HEK293 (cell line): ENCODE data around the gene ZBTB20.

Source experiments
- CTCF ChIA-PET: fragments of 350-600 bp; formaldehyde crosslinking; extraction: SDS; loops from one replicate; lab custom pipeline; 2021; ENCODE audit warnings: antibody characterized with exemption; lab: Yijun Ruan, JAX
- POLR2A ChIA-PET: fragments of 300-600 bp; formaldehyde crosslinking; extraction: SDS; loops from one replicate; lab custom pipeline; 2020; ENCODE audit warnings: antibody characterized with exemption, inconsistent platforms; lab: Yijun Ruan, JAX
- H3K27ac ChIP-seq: fragments of 200-500 bp; sonication (Bioruptor generic); 2 replicates; pipeline ENCODE4 v1.5.1; 2014; ENCODE audit warnings: low read depth, low read length, control low read depth, inconsistent platforms; ENCODE audit errors: extremely low read depth
- H3K36me3 ChIP-seq, 2 experiments: fragments of 200-500 bp in 1 of 2; sonication (Bioruptor generic) in 1 of 2; 1 replicate in 1 of 2; 2 replicates in 1 of 2; pipeline ENCODE4 v1.5.1; 2014 to 2017; ENCODE audit warnings: inconsistent platforms in 2 of 2, low read length in 2 of 2; ENCODE audit not compliant: control insufficient read depth in 2 of 2, insufficient read depth in 1 of 2
- H3K4me1 ChIP-seq: fragments of 200-500 bp; sonication (Bioruptor generic); 2 replicates; pipeline ENCODE4 v1.5.1; 2014; ENCODE audit warnings: mild to moderate bottlenecking, low read length, inconsistent platforms; ENCODE audit not compliant: control insufficient read depth, insufficient read depth
- H3K4me3 ChIP-seq: 2 replicates; pipeline ENCODE4 v1.5.1; 2011; ENCODE audit warnings: low read depth, mild to moderate bottlenecking, control low read depth, low read length, moderate library complexity
- H3K9me3 ChIP-seq: fragments of 200-500 bp; sonication (Bioruptor generic); 2 replicates; pipeline ENCODE4 v1.5.1; 2014; ENCODE audit warnings: low read depth, low read length, inconsistent platforms; ENCODE audit not compliant: control insufficient read depth, insufficient read depth
- GLI4 ChIP-seq: fragments of 450-650 bp; formaldehyde crosslinking; IDR thresholded peaks from 2 replicates; pipeline ENCODE4 v1.5.1; 2016; ENCODE audit warnings: missing biosample characterization, missing genetic modification characterization
- KLF9 ChIP-seq: fragments of 450-650 bp; formaldehyde crosslinking; IDR thresholded peaks from 2 replicates; pipeline ENCODE4 v1.5.1; 2016; ENCODE audit warnings: missing biosample characterization, missing genetic modification characterization, low read depth
- SCRT1 ChIP-seq: fragments of 450-650 bp; formaldehyde crosslinking; IDR thresholded peaks from 2 replicates; pipeline ENCODE4 v1.5.1; 2016; ENCODE audit warnings: missing biosample characterization, missing genetic modification characterization, borderline replicate concordance
- YY1 ChIP-seq: fragments of 450-650 bp; formaldehyde crosslinking; IDR thresholded peaks from 2 replicates; pipeline ENCODE4 v1.5.1; 2018; ENCODE audit warnings: missing biosample characterization, missing genetic modification characterization
- ZBTB20 ChIP-seq: fragments of 450-650 bp; formaldehyde crosslinking; IDR thresholded peaks from 2 replicates; pipeline ENCODE4 v1.5.1; 2016; ENCODE audit warnings: missing biosample characterization, missing genetic modification characterization
- ZFP41 ChIP-seq: fragments of 450-650 bp; formaldehyde crosslinking; IDR thresholded peaks from 2 replicates; pipeline ENCODE4 v1.5.1; 2016; ENCODE audit warnings: missing biosample characterization, missing genetic modification characterization, borderline replicate concordance
- ZNF184 ChIP-seq: fragments of 450-650 bp; IDR thresholded peaks from 2 replicates; pipeline ENCODE4 v1.5.1; 2018; ENCODE audit warnings: missing biosample characterization, mild to moderate bottlenecking, missing genetic modification characterization
- ZNF19 ChIP-seq: fragments of 450-650 bp; formaldehyde crosslinking; IDR thresholded peaks from 2 replicates; pipeline ENCODE4; 2016; ENCODE audit warnings: missing biosample characterization, missing genetic modification characterization, low read depth
- ZNF561 ChIP-seq: fragments of 450-650 bp; IDR thresholded peaks from 2 replicates; pipeline ENCODE4 v1.5.1; 2018; ENCODE audit warnings: missing biosample characterization, missing genetic modification characterization, borderline replicate concordance
- ZNF645 ChIP-seq: fragments of 450-650 bp; formaldehyde crosslinking; IDR thresholded peaks from 2 replicates; pipeline ENCODE4; 2016; ENCODE audit warnings: missing biosample characterization, missing genetic modification characterization
- TF ChIP-seq, protein P1 (sequence below): fragments of 450-650 bp; formaldehyde crosslinking; IDR thresholded peaks from 2 replicates; pipeline ENCODE4 v1.5.1; 2016; ENCODE audit warnings: missing biosample characterization, missing genetic modification characterization
- TF ChIP-seq, protein P2 (sequence below): fragments of 450-650 bp; formaldehyde crosslinking; IDR thresholded peaks from 2 replicates; pipeline ENCODE4 v1.5.1; 2016; ENCODE audit warnings: missing biosample characterization, missing genetic modification characterization
- TF ChIP-seq, protein P3 (sequence below): fragments of 450-650 bp; formaldehyde crosslinking; IDR thresholded peaks from 2 replicates; pipeline ENCODE4 v1.5.0; 2017; ENCODE audit warnings: missing biosample characterization, missing genetic modification characterization, borderline replicate concordance
- TF ChIP-seq, protein P4 (sequence below): fragments of 450-650 bp; IDR thresholded peaks from 2 replicates; pipeline ENCODE4 v1.5.1; 2018; ENCODE audit warnings: missing biosample characterization, mild to moderate bottlenecking, missing genetic modification characterization

Gene ZBTB20

GRCh38 chr3:114451561-114452018, 695.5 kb downstream of the ZBTB20 start (continued):
- TF ChIP-seq ZFP41 (tag by site-specific recombination), result no peak

- Histone ChIP-seq H3K9me3 (no peaks in the 10 kb centered on the region), H3K4me1 (peaks cover 3% of the 10 kb centered on the region; the same call in 1 of the 2 replicates), H3K27ac (no peak overlapping the region), H3K4me3 (no peak overlapping the region), H3K36me3 (no peaks in the 10 kb centered on the region)
- TF ChIP-seq ZBTB20 (0 out of 2 replicates have a peak, but pooled peaks have one; percentile 23), ZNF561 (tag by site-specific recombination) (no peak)
- CTCF ChIA-PET, result interaction anchor here (1.1 kb wide), 1 partner anchor 31 kb away, joined by 3 read pairs; no protein-coding TSS in a partner anchor
- POLR2A ChIA-PET, result interaction anchor here (0.7 kb wide), 1 partner anchor 106 kb away, joined by 5 read pairs; no protein-coding TSS in a partner anchor
Measured at GRCh38 chr3:114451051-114451451, 696.0 kb downstream of the ZBTB20 start.

- H3K36me3 ChIP-seq, result no peaks in the 10 kb centered on the region
- ChIA-PET POLR2A (no interaction called here), CTCF (interaction anchor here (0.7 to 1.6 kb wide), 4 partner anchors 32 to 1252 kb away, joined by 3 read pairs; no protein-coding TSS in a partner anchor)
- peaks cover 3% of the 10 kb centered on the region; the same call in 1 of the 2 replicates for H3K4me1 ChIP-seq
- no peak overlapping the region for H3K27ac ChIP-seq
- no peaks in the 10 kb centered on the region for H3K9me3 ChIP-seq
- TF ChIP-seq GLI4 (tag by site-specific recombination) (no peak), ZNF645 (tag by site-specific recombination) (no peak), ZNF184 (tag by site-specific recombination) (no peak), ZNF19 (tag by site-specific recombination) (no peak), KLF9 (no peak), SCRT1 (no peak), YY1 (tag by site-specific recombination) (no peak)
- TF ChIP-seq, protein P1, sequence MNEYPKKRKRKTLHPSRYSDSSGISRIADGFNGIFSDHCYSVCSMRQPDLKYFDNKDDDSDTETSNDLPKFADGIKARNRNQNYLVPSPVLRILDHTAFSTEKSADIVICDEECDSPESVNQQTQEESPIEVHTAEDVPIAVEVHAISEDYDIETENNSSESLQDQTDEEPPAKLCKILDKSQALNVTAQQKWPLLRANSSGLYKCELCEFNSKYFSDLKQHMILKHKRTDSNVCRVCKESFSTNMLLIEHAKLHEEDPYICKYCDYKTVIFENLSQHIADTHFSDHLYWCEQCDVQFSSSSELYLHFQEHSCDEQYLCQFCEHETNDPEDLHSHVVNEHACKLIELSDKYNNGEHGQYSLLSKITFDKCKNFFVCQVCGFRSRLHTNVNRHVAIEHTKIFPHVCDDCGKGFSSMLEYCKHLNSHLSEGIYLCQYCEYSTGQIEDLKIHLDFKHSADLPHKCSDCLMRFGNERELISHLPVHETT (tag by site-specific recombination), result no peak
- TF ChIP-seq, protein P2, sequence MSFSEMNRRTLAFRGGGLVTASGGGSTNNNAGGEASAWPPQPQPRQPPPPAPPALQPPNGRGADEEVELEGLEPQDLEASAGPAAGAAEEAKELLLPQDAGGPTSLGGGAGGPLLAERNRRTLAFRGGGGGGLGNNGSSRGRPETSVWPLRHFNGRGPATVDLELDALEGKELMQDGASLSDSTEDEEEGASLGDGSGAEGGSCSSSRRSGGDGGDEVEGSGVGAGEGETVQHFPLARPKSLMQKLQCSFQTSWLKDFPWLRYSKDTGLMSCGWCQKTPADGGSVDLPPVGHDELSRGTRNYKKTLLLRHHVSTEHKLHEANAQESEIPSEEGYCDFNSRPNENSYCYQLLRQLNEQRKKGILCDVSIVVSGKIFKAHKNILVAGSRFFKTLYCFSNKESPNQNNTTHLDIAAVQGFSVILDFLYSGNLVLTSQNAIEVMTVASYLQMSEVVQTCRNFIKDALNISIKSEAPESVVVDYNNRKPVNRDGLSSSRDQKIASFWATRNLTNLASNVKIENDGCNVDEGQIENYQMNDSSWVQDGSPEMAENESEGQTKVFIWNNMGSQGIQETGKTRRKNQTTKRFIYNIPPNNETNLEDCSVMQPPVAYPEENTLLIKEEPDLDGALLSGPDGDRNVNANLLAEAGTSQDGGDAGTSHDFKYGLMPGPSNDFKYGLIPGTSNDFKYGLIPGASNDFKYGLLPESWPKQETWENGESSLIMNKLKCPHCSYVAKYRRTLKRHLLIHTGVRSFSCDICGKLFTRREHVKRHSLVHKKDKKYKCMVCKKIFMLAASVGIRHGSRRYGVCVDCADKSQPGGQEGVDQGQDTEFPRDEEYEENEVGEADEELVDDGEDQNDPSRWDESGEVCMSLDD, result no peak
- TF ChIP-seq, protein P3, sequence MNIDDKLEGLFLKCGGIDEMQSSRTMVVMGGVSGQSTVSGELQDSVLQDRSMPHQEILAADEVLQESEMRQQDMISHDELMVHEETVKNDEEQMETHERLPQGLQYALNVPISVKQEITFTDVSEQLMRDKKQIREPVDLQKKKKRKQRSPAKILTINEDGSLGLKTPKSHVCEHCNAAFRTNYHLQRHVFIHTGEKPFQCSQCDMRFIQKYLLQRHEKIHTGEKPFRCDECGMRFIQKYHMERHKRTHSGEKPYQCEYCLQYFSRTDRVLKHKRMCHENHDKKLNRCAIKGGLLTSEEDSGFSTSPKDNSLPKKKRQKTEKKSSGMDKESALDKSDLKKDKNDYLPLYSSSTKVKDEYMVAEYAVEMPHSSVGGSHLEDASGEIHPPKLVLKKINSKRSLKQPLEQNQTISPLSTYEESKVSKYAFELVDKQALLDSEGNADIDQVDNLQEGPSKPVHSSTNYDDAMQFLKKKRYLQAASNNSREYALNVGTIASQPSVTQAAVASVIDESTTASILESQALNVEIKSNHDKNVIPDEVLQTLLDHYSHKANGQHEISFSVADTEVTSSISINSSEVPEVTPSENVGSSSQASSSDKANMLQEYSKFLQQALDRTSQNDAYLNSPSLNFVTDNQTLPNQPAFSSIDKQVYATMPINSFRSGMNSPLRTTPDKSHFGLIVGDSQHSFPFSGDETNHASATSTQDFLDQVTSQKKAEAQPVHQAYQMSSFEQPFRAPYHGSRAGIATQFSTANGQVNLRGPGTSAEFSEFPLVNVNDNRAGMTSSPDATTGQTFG (tag by site-specific recombination), result no peak
- TF ChIP-seq, protein P4, sequence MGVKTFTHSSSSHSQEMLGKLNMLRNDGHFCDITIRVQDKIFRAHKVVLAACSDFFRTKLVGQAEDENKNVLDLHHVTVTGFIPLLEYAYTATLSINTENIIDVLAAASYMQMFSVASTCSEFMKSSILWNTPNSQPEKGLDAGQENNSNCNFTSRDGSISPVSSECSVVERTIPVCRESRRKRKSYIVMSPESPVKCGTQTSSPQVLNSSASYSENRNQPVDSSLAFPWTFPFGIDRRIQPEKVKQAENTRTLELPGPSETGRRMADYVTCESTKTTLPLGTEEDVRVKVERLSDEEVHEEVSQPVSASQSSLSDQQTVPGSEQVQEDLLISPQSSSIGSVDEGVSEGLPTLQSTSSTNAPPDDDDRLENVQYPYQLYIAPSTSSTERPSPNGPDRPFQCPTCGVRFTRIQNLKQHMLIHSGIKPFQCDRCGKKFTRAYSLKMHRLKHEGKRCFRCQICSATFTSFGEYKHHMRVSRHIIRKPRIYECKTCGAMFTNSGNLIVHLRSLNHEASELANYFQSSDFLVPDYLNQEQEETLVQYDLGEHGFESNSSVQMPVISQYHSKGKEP (tag by site-specific recombination), result no peak
- H3K4me3 ChIP-seq, result no peak overlapping the region
Measured at GRCh38 chr3:114450008-114450596, 697.0 kb downstream of the ZBTB20 start.
